PC-9 (cell line): ENCODE measurements around the gene PPFIBP1. TPM values are rescaled to one million over a fixed set of nuclear protein-coding genes. Genes with fewer than 3 reads are reported as not detected.

Experiments used
- BruUV-seq: library from RNA; stranded (reverse); fragments of 400-500 nt; replicated peaks from 2 replicates; lab custom pipeline; 2021; lab: Mats Ljungman, UMichigan
- CTCF ChIA-PET: fragments of 300-600 bp; sonication (Branson Sonifier 250); formaldehyde crosslinking; loops from one replicate; lab custom pipeline; 2022; ENCODE audit warnings: antibody characterized with exemption; lab: Charles Lee
- POLR2A ChIA-PET: fragments of 300-600 bp; sonication (Branson Sonifier 250); formaldehyde crosslinking; loops from one replicate; lab custom pipeline; 2022; ENCODE audit warnings: antibody characterized with exemption; ENCODE audit not compliant: unreplicated experiment; lab: Charles Lee
- DNase-seq, 2 experiments: peaks; one replicate each; pipeline versions ENCODE4 v3.0.0 to v3.0.0-alpha.2; 2015 to 2022; ENCODE audit warnings: mixed read lengths in 1 of 2
- H2AFZ ChIP-seq: fragments of 200-600 bp; sonication (generic); 2 replicates; pipeline ENCODE4 v1.8.1; 2017; ENCODE audit warnings: antibody characterized with exemption
- H3F3A ChIP-seq: fragments of 200-600 bp; sonication (generic); 2 replicates; pipeline ENCODE4 v1.8.1; 2017; ENCODE audit warnings: antibody characterized with exemption, mild to moderate bottlenecking, low read depth; ENCODE audit not compliant: insufficient read depth
- H3K27ac ChIP-seq: fragments of 200-600 bp; sonication (generic); 2 replicates; pipeline ENCODE4 v1.6.1; 2016; ENCODE audit warnings: mixed run types
- H3K27me3 ChIP-seq: fragments of 200-600 bp; sonication (generic); 2 replicates; pipeline ENCODE4 v1.6.1; 2016; ENCODE audit warnings: low read depth, mixed run types; ENCODE audit not compliant: insufficient read depth
- H3K36me3 ChIP-seq: fragments of 200-600 bp; sonication (generic); 2 replicates; pipeline ENCODE4 v1.6.1; 2016; ENCODE audit warnings: low read depth, mixed run types
- H3K4me1 ChIP-seq: fragments of 200-600 bp; sonication (generic); replicated peaks from 2 replicates; pipeline ENCODE4 v1.6.1; 2016; ENCODE audit warnings: mixed run types; ENCODE audit not compliant: insufficient read depth
- H3K4me2 ChIP-seq: fragments of 200-600 bp; sonication (generic); 2 replicates; pipeline ENCODE4 v1.6.1; 2017; ENCODE audit warnings: mixed run types
- H3K4me3 ChIP-seq: fragments of 200-600 bp; sonication (generic); 2 replicates; pipeline ENCODE4 v1.6.1; 2016; ENCODE audit warnings: mixed run types
- H3K79me2 ChIP-seq: fragments of 200-600 bp; sonication (generic); 2 replicates; pipeline ENCODE4 v1.6.1; 2017; ENCODE audit warnings: low read depth, mixed run types
- H3K9me2 ChIP-seq: fragments of 200-600 bp; sonication (generic); 2 replicates; pipeline ENCODE4 v1.8.1; 2017; ENCODE audit warnings: mild to moderate bottlenecking; ENCODE audit not compliant: insufficient read depth
- H3K9me3 ChIP-seq: fragments of 200-600 bp; sonication (generic); 2 replicates; pipeline ENCODE4 v1.8.1; 2016; ENCODE audit warnings: low read depth; ENCODE audit not compliant: insufficient read depth
- H4K20me1 ChIP-seq: fragments of 200-600 bp; sonication (generic); 2 replicates; pipeline ENCODE4 v1.8.1; 2017; ENCODE audit not compliant: insufficient read depth
- EZH2 ChIP-seq: fragments of 200-600 bp; sonication (generic); IDR thresholded peaks from 2 replicates; pipeline ENCODE4 v1.8.0; 2017; ENCODE audit warnings: antibody characterized with exemption, low read depth
- intact Hi-C: fragments of 100-400 bp; cut with micrococcal nuclease; formaldehyde crosslinking; loops from one replicate; pipeline ENCODE4 v1.10.0; 2022; ENCODE audit not compliant: unreplicated experiment
- total RNA-seq: library from RNA; stranded (reverse); gene quantifications from 2 replicates; pipeline ENCODE4 v1.2.3, GENCODE V29; 2021
- TF ChIP-seq, protein P1 (sequence below): fragments of 200-600 bp; sonication (generic); conservative IDR thresholded peaks from 2 replicates; pipeline ENCODE4 v1.6.1; 2017; ENCODE audit warnings: mixed run types, antibody characterized with exemption, mild to moderate bottlenecking, moderate library complexity

The PPFIBP1 gene
- total RNA-seq, 1 experiment from 2014 or later = 77.0 TPM

DNA sequence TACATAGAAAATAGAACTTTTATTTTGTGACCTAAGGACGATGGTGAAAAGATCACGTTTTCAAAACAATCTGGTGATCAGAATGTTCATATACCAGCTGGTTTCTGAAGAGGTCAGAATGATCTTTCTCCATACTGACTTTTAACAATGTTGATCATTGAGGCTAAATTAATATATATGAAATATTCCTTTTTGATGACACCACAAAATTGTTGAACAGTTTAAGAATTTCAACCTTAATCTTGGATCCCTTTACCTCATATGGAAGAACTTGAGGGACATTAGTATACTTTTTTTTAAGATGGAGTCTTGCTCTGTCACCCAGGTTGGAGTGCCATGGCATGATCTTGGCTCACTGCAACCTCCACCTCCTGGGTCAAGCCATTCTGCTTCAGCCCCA, 169.4 kb downstream of the PPFIBP1 start:
- DNase-seq = no peak
- no peak overlapping the region for H2AFZ ChIP-seq
- no peaks in the 10 kb centered on the region for H3K4me1 ChIP-seq
- no peaks in the 10 kb centered on the region for H3F3A ChIP-seq
- TF ChIP-seq, protein P1, sequence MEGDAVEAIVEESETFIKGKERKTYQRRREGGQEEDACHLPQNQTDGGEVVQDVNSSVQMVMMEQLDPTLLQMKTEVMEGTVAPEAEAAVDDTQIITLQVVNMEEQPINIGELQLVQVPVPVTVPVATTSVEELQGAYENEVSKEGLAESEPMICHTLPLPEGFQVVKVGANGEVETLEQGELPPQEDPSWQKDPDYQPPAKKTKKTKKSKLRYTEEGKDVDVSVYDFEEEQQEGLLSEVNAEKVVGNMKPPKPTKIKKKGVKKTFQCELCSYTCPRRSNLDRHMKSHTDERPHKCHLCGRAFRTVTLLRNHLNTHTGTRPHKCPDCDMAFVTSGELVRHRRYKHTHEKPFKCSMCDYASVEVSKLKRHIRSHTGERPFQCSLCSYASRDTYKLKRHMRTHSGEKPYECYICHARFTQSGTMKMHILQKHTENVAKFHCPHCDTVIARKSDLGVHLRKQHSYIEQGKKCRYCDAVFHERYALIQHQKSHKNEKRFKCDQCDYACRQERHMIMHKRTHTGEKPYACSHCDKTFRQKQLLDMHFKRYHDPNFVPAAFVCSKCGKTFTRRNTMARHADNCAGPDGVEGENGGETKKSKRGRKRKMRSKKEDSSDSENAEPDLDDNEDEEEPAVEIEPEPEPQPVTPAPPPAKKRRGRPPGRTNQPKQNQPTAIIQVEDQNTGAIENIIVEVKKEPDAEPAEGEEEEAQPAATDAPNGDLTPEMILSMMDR = no peak
- no peak for TF ChIP-seq EZH2
- BruUV-seq = no TSS peak
- H3K4me2 ChIP-seq = no peak overlapping the region
- ChIA-PET POLR2A (no interaction called here), CTCF (no interaction called here)
- no peaks in the 10 kb centered on the region for H4K20me1 ChIP-seq
- H3K27ac ChIP-seq = no peak overlapping the region
- intact Hi-C loops = no loop called here
- no peaks in the 10 kb centered on the region for H3K36me3 ChIP-seq
- H3K27me3 ChIP-seq = no peaks in the 10 kb centered on the region
- no peak overlapping the region for H3K4me3 ChIP-seq
- H3K9me3 ChIP-seq = no peaks in the 10 kb centered on the region
- H3K9me2 ChIP-seq = no peaks in the 10 kb centered on the region
- H3K79me2 ChIP-seq = no peaks in the 10 kb centered on the region

DNA sequence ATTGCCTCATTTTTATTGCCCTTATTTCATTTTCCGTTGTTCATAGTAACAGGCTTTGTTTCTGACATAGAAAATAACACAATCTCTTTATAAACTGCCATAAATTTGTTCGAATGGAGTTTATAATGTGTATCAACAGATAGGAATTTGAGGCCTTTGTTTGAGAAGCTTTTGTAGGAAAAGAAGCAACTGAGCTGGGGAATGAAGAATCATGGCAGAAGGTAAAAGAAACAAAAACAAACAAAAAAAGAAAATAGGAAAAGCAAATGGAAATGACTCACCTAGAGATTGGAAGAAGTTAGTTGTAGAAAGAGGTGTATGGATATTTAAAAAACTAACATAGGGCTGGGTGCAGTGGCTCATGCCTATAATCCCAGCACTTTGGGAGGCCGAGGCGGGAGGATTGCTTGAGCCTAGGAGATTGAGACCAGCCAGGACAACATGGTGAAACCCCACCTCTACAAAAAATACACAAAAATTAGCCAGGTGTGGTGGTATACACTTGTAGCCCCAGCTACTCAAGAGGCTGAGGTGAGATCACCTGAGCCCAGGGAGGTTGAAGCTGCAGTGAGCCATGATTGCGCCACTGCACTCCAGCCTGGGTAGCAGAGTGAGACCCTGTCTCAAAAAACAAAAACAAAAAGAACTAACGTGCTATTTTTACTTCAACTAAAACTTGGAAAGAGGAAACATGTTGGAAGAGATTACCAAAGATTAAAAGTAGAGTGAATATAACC, 171.7 kb downstream of the PPFIBP1 start:
- Histone ChIP-seq H3K9me2 (no peaks in the 10 kb centered on the region), H3K4me3 (no peak overlapping the region), H4K20me1 (no peaks in the 10 kb centered on the region), H3F3A (no peaks in the 10 kb centered on the region), H3K27me3 (no peaks in the 10 kb centered on the region), H2AFZ (no peak overlapping the region), H3K36me3 (no peaks in the 10 kb centered on the region), H3K79me2 (no peaks in the 10 kb centered on the region), H3K4me2 (no peak overlapping the region), H3K27ac (no peak overlapping the region), H3K4me1 (no peaks in the 10 kb centered on the region), H3K9me3 (no peaks in the 10 kb centered on the region)
- ChIA-PET POLR2A (no interaction called here), CTCF (no interaction called here)
- DNase-seq = no peak
- TF ChIP-seq, protein P1 = no peak
- TF ChIP-seq EZH2 = no peak
- intact Hi-C loops = no loop called here
- no TSS peak for BruUV-seq

DNA sequence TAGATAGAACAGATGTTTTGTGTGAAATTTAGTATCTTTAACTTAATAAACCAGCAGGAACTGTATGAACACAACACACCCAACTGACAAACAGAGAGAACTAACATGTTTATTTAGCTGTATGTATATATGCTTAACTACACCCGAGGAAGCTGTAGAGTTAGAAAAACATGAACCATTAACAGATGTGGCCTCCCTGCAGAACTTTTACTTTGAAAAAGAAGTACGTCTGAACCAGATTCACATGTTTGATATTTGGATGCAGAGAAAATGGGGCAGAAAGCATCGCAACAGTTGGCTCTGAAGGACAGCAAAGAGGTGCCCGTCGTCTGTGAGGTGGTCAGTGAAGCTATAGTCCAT, 172.3 kb downstream of the PPFIBP1 start, which contains the start of gene REP15:
TSS of gene REP15 (plus strand) at position 155 of the 360 bp plus-strand sequence. CDS start at position 271, 116 bp downstream.
- no peaks in the 10 kb centered on the region for H3K27me3 ChIP-seq
- BruUV-seq = no TSS peak
- H4K20me1 ChIP-seq = no peaks in the 10 kb centered on the region
- TF ChIP-seq, protein P1 = no peak
- TF ChIP-seq EZH2 = no peak
- ChIA-PET POLR2A (no interaction called here), CTCF (no interaction called here)
- no peaks in the 10 kb centered on the region for H3K9me3 ChIP-seq
- H3K4me3 ChIP-seq = no peak within 1 kb of the TSS
- no peaks in the 10 kb centered on the region for H3K36me3 ChIP-seq
- no peaks in the 10 kb centered on the region for H3K9me2 ChIP-seq
- no peak for DNase-seq
- no peak within 1 kb of the TSS for H3K27ac ChIP-seq
- no peaks in the 10 kb centered on the region for H3K4me1 ChIP-seq
- intact Hi-C loops = no loop called here
- H3F3A ChIP-seq = no peaks in the 10 kb centered on the region
- no peaks in the 10 kb centered on the region for H3K79me2 ChIP-seq
- H3K4me2 ChIP-seq = no peak within 1 kb of the TSS
- no peak within 1 kb of the TSS for H2AFZ ChIP-seq
